Urinary bladder (tissue), 4 donors: ENCODE data around the gene COBL. TPM values are rescaled to one million over a fixed set of nuclear protein-coding genes. Genes with fewer than 3 reads are reported as not detected.

Experiments
- DNase-seq: peaks from one replicate; pipeline ENCODE4 v3.0.0-alpha.2; 2015; ENCODE audit errors: extremely low spot score
- H3K27ac ChIP-seq: one replicate; pipeline ENCODE4 v1.5.1; 2013; ENCODE audit warnings: low read depth, mild to moderate bottlenecking, moderate library complexity
- H3K36me3 ChIP-seq: one replicate; pipeline ENCODE4 v1.6.1; 2013; ENCODE audit warnings: mild to moderate bottlenecking, moderate library complexity; ENCODE audit not compliant: insufficient read depth
- H3K4me1 ChIP-seq: one replicate; pipeline ENCODE4 v1.6.1; 2013; ENCODE audit warnings: mild to moderate bottlenecking, moderate library complexity; ENCODE audit not compliant: insufficient read depth
- H3K4me3 ChIP-seq: one replicate; pipeline ENCODE4 v1.5.1; 2013; ENCODE audit warnings: low read depth, low read length
- WGBS: extraction: QIAGEN DNeasy Blood & Tissue Kit; methylation state at CpG from one replicate; pipeline ENCODE4 v1.1.7; 2013; 5-methylcytosine and 5-hydroxymethylcytosine counted together
- polyA plus RNA-seq: library from polyadenylated mRNA; stranded (reverse); fragments of 200-250 nt; gene quantifications from one replicate; pipeline ENCODE4 v1.2.3, GENCODE V29; 2013
- total RNA-seq: library from RNA; depleted of rRNA; stranded (reverse); fragments of >200 nt; gene quantifications from one replicate; pipeline ENCODE4 v1.2.3, GENCODE V29; 2014
- donor health status: healthy with polysubstance abuse.
- donor health status: healthy.

COBL gene
- total and polyA plus RNA-seq, 2 donors, result 1.6 to 3.3 TPM

GRCh38 chr7:51304729-51305128 is 11.9 kb downstream of the COBL start:
- DNase-seq, result no peak
- WGBS, result 77% methylated on average over 6 of the region's 6 CpGs
- no peak overlapping the region for H3K27ac ChIP-seq
- H3K4me1 ChIP-seq, result no peaks in the 10 kb centered on the region
- H3K4me3 ChIP-seq, result no peak overlapping the region
- H3K36me3 ChIP-seq, result no peaks in the 10 kb centered on the region

- H3K27ac ChIP-seq, result no peak overlapping the region
- H3K4me1 ChIP-seq, result no peaks in the 10 kb centered on the region
- 83% methylated on average over 10 of the region's 10 CpGs for WGBS
- H3K36me3 ChIP-seq, result no peaks in the 10 kb centered on the region
- H3K4me3 ChIP-seq, result no peak overlapping the region
- no peak for DNase-seq
Measured at GRCh38 chr7:51303142-51303525, 13.5 kb downstream of the COBL start.

- DNase-seq, result no peak
- Histone ChIP-seq H3K4me3 (no peak overlapping the region), H3K27ac (no peak overlapping the region), H3K36me3 (no peaks in the 10 kb centered on the region), H3K4me1 (no peaks in the 10 kb centered on the region)
- 91% methylated on average over 4 of the region's 4 CpGs for WGBS
Measured at GRCh38 chr7:51301806-51302205, 14.8 kb downstream of the COBL start.

- 92% methylated on average over 30 of the region's 30 CpGs for WGBS
- no peak overlapping the region for H3K27ac ChIP-seq
- no peak overlapping the region for H3K4me3 ChIP-seq
- DNase-seq, result no peak
- H3K4me1 ChIP-seq, result no peaks in the 10 kb centered on the region
- H3K36me3 ChIP-seq, result no peaks in the 10 kb centered on the region
Measured at GRCh38 chr7:51300762-51301674, 15.6 kb downstream of the COBL start.

- DNase-seq, result no peak
- Histone ChIP-seq H3K27ac (no peak overlapping the region), H3K4me3 (no peak overlapping the region), H3K36me3 (no peaks in the 10 kb centered on the region), H3K4me1 (no peaks in the 10 kb centered on the region)
- WGBS, result 95% methylated on average over 5 of the region's 5 CpGs
Measured at GRCh38 chr7:51299391-51300133, 17.0 kb downstream of the COBL start.

GRCh38 chr7:51298912-51299311 is 17.7 kb downstream of the COBL start:
- H3K4me1 ChIP-seq, result no peaks in the 10 kb centered on the region
- no peak overlapping the region for H3K4me3 ChIP-seq
- no peak overlapping the region for H3K27ac ChIP-seq
- DNase-seq, result no peak
- WGBS, result 92% methylated on average over 5 of the region's 5 CpGs
- H3K36me3 ChIP-seq, result no peaks in the 10 kb centered on the region

- Histone ChIP-seq H3K27ac (no peak overlapping the region), H3K4me1 (no peaks in the 10 kb centered on the region), H3K36me3 (no peaks in the 10 kb centered on the region), H3K4me3 (no peak overlapping the region)
- no peak for DNase-seq
- WGBS, result 87% methylated on average over 3 of the region's 3 CpGs
Measured at GRCh38 chr7:51297986-51298385, 18.6 kb downstream of the COBL start.

- Histone ChIP-seq H3K36me3 (no peaks in the 10 kb centered on the region), H3K27ac (no peak overlapping the region), H3K4me3 (no peak overlapping the region), H3K4me1 (no peaks in the 10 kb centered on the region)
- no peak for DNase-seq
- WGBS, result 52% methylated on average over 3 of the region's 3 CpGs
Measured at GRCh38 chr7:51295440-51296245, 21.0 kb downstream of the COBL start.

- H3K27ac ChIP-seq, result no peak overlapping the region
- WGBS, result 69% methylated on average over 4 of the region's 4 CpGs
Measured at GRCh38 chr7:51292596-51292995, 24.0 kb downstream of the COBL start.

GRCh38 chr7:51290702-51291540 is 25.7 kb downstream of the COBL start:
- no peaks in the 10 kb centered on the region for H3K4me1 ChIP-seq
- H3K36me3 ChIP-seq, result no peaks in the 10 kb centered on the region
- no peak for DNase-seq
- no peak overlapping the region for H3K27ac ChIP-seq
- no peak overlapping the region for H3K4me3 ChIP-seq
- 87% methylated on average over 10 of the region's 10 CpGs for WGBS

More at GRCh38 chr7:51292596-51292995, 24.0 kb downstream of the COBL start:
- no peaks in the 10 kb centered on the region for H3K36me3 ChIP-seq
- H3K4me1 ChIP-seq, result no peaks in the 10 kb centered on the region
- no peak overlapping the region for H3K4me3 ChIP-seq
- DNase-seq, result no peak

- H3K36me3 ChIP-seq, result no peaks in the 10 kb centered on the region
- WGBS, result 53% methylated on average over 3 of the region's 3 CpGs
- DNase-seq, result no peak
- no peaks in the 10 kb centered on the region for H3K4me1 ChIP-seq
- no peak overlapping the region for H3K27ac ChIP-seq
- no peak overlapping the region for H3K4me3 ChIP-seq
Measured at GRCh38 chr7:51290304-51290637, 26.3 kb downstream of the COBL start.

- Histone ChIP-seq H3K27ac (no peak overlapping the region), H3K4me3 (no peak overlapping the region), H3K36me3 (no peaks in the 10 kb centered on the region), H3K4me1 (no peaks in the 10 kb centered on the region)
- DNase-seq, result no peak
- WGBS, result 62% methylated on average over 4 of the region's 4 CpGs
Measured at GRCh38 chr7:51289623-51290303, 26.8 kb downstream of the COBL start.
